Lung (tissue), 12 donors: ENCODE data around the gene SSTR3. TPM values are rescaled to one million over a fixed set of nuclear protein-coding genes. Genes with fewer than 3 reads are reported as not detected.

ENCODE experiments used
- ATAC-seq: fragments of 200-7000 bp; cut with Tn5 transposase; one replicate; pipeline ENCODE4 v1.9.1; 2020; ENCODE audit warnings: moderate number of reproducible peaks; ENCODE audit not compliant: insufficient read depth, low FRiP score
- DNase-seq, 3 donors: peaks; one replicate each; pipeline ENCODE4 v3.0.0-alpha.2; 2013 to 2017
- H3K27ac ChIP-seq, 2 donors: one replicate each; pipeline ENCODE4 v1.5.1; 2013; ENCODE audit warnings: mild to moderate bottlenecking in 2 of 2, moderate library complexity in 2 of 2, control low read depth in 1 of 2, inconsistent platforms in 1 of 2, low read depth in 1 of 2, low read length in 1 of 2
- H3K27me3 ChIP-seq, 3 donors: one replicate each; pipeline ENCODE4 v1.5.1; 2013; ENCODE audit warnings: low read length in 2 of 3; ENCODE audit not compliant: control insufficient read depth in 3 of 3, insufficient read depth in 3 of 3
- H3K36me3 ChIP-seq, 4 donors: one replicate each; pipeline ENCODE4 v1.5.1; 2013; ENCODE audit warnings: low read length in 4 of 4, mild to moderate bottlenecking in 1 of 4, moderate library complexity in 1 of 4; ENCODE audit not compliant: control insufficient read depth in 4 of 4, insufficient read depth in 4 of 4
- H3K4me1 ChIP-seq, 5 donors: one replicate each; pipeline ENCODE4 v1.5.1; 2013; ENCODE audit warnings: low read length in 5 of 5, mild to moderate bottlenecking in 2 of 5, moderate library complexity in 1 of 5; ENCODE audit not compliant: control insufficient read depth in 5 of 5, insufficient read depth in 5 of 5
- H3K4me3 ChIP-seq: one replicate; pipeline ENCODE4 v1.5.1; 2013; ENCODE audit warnings: mild to moderate bottlenecking, control low read depth, moderate library complexity
- H3K9ac ChIP-seq, 2 donors: one replicate each; pipeline ENCODE4 v1.5.1; 2013; ENCODE audit warnings: low read length in 2 of 2, control low read depth in 1 of 2; ENCODE audit not compliant: insufficient read depth in 1 of 2
- H3K9me3 ChIP-seq, 4 donors: one replicate each; pipeline ENCODE4 v1.5.1; 2013; ENCODE audit warnings: low read length in 3 of 4, mild to moderate bottlenecking in 1 of 4, moderate library complexity in 1 of 4; ENCODE audit not compliant: control insufficient read depth in 4 of 4, insufficient read depth in 3 of 4
- WGBS, 2 donors: extraction: QIAGEN DNeasy Blood & Tissue Kit; methylation state at CpG; one replicate each; pipeline ENCODE4 v1.1.7; 2013; 5-methylcytosine and 5-hydroxymethylcytosine counted together
- polyA plus RNA-seq, 2 donors: library from polyadenylated mRNA; stranded (reverse); fragments of 200-250 nt; gene quantifications; one replicate each; pipeline ENCODE4 v1.2.1, GENCODE V29; 2013
- total RNA-seq, 2 donors: library from RNA; depleted of rRNA in 1 of 2; stranded (reverse); fragments of >200 nt in 1 of 2; gene quantifications; one replicate each; pipeline ENCODE4 v1.2.1, GENCODE V29; 2014 to 2021
- TF ChIP-seq, protein P1 (sequence below): IDR thresholded peaks from 2 replicates; pipeline ENCODE4 v1.5.1; 2012; ENCODE audit warnings: mild to moderate bottlenecking; ENCODE audit errors: control extremely low read depth, extremely low read depth
- donor health status: control.
- donor health status: control.
- donor health status: Bipolar disorder and iron deficiency.
- donor health status: healthy.
- donor health status: DM: yes; HTN: yes; CAD: no.

SSTR3 gene
- total and polyA plus RNA-seq, 4 donors = 0.04 to 0.87 (median 0.10) TPM

DNA sequence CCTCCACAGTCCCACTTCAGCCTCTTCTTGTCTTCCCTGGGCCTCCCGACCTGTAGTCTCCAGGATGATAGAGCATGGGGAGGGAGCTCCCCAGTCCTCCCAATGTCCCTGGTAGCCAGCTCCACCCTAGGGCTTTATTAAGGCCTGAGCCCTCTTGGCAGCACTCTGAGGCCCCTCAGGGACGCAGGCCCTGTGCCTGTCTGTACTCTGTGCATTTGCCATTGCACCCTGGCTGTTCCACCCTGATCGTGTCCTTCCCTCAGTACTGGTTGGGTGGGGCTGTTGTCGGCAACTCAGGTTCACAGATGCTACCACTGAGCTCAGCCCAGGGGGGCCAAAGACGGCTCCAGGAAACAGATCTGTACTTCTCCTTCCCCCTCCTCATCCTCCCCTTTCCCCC lies 7.2 kb downstream of the SSTR3 start:
- H3K9ac ChIP-seq = no peak overlapping the region
- H3K9me3 ChIP-seq = no peaks in the 10 kb centered on the region
- H3K4me1 ChIP-seq = no peaks in the 10 kb centered on the region
- 81 to 86% methylated on average over 5 of the region's 5 CpGs for WGBS, 2 donors
- ATAC-seq (no peak), DNase-seq (no peak)
- no peak overlapping the region for H3K27ac ChIP-seq
- H3K4me3 ChIP-seq = no peak overlapping the region
- no peaks in the 10 kb centered on the region for H3K36me3 ChIP-seq
- TF ChIP-seq, protein P1, sequence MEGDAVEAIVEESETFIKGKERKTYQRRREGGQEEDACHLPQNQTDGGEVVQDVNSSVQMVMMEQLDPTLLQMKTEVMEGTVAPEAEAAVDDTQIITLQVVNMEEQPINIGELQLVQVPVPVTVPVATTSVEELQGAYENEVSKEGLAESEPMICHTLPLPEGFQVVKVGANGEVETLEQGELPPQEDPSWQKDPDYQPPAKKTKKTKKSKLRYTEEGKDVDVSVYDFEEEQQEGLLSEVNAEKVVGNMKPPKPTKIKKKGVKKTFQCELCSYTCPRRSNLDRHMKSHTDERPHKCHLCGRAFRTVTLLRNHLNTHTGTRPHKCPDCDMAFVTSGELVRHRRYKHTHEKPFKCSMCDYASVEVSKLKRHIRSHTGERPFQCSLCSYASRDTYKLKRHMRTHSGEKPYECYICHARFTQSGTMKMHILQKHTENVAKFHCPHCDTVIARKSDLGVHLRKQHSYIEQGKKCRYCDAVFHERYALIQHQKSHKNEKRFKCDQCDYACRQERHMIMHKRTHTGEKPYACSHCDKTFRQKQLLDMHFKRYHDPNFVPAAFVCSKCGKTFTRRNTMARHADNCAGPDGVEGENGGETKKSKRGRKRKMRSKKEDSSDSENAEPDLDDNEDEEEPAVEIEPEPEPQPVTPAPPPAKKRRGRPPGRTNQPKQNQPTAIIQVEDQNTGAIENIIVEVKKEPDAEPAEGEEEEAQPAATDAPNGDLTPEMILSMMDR = no peak
- no peaks in the 10 kb centered on the region for H3K27me3 ChIP-seq

DNA sequence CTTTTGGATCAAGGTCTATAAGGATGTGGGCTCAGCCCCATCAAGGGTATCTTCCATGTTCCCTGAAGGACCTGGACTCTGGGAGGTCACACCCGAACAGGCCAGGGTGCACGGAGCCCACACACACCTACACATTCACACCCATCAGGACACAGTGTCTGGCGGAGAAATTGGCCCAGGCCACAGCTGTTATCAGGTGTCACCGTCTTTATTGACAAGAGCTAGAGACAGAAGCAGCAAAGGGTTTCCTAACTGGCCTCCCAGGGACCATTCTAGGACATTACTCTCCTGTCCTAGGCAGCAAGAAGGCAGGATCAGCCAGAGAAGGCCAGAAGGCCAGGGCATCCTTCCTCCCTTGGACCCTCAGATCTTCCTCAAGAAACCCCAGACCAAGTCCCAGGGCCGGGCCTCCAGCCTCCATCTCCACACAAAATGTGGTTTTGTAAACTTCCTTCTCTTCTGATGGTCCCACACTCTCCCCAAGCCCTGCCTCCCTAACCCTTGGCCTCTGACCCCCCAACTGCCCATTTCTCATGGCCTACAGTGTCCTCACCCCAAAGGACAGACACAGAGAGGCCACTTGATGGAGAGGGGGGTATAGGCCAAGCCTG lies 8.1 kb downstream of the SSTR3 start:
- no peaks in the 10 kb centered on the region for H3K9me3 ChIP-seq
- H3K9ac ChIP-seq = no peak overlapping the region
- H3K27ac ChIP-seq = no peak overlapping the region
- H3K4me3 ChIP-seq = no peak overlapping the region
- H3K27me3 ChIP-seq = no peaks in the 10 kb centered on the region
- TF ChIP-seq, protein P1 = no peak
- ATAC-seq = no peak
- no peak for DNase-seq
- no peaks in the 10 kb centered on the region for H3K36me3 ChIP-seq
- H3K4me1 ChIP-seq = peaks cover 0 to 5% (median 0%) of the 10 kb centered on the region in 5 donors
- WGBS, 2 donors = 84 to 88% methylated on average over 5 of the region's 5 CpGs

GRCh38 chr22:37203354-37204044 lies 8.8 kb downstream of the SSTR3 start:
- H3K27ac ChIP-seq = no peak overlapping the region
- no peaks in the 10 kb centered on the region for H3K9me3 ChIP-seq
- TF ChIP-seq, protein P1 = no peak
- 87 to 89% methylated on average over 15 to 16 of the region's 16 CpGs for WGBS, 2 donors
- DNase-seq = no peak
- no peak overlapping the region for H3K4me3 ChIP-seq
- no peak for ATAC-seq
- H3K36me3 ChIP-seq = no peaks in the 10 kb centered on the region
- H3K27me3 ChIP-seq = no peaks in the 10 kb centered on the region
- no peak overlapping the region for H3K9ac ChIP-seq
- H3K4me1 ChIP-seq = peaks cover 0 to 5% (median 0%) of the 10 kb centered on the region in 5 donors
